ENCODE results near the gene HMGB2. TPM values are rescaled to one million over a fixed set of nuclear protein-coding genes. Genes with fewer than 3 reads are reported as not detected.

The HMGB2 gene
- total and polyA plus RNA-seq, 2 experiments from 2014 or later = 103 to 593 TPM

GRCh38 chr4:173374588-173374987 lies 40.4 kb upstream of the HMGB2 start:
- Histone ChIP-seq H3K36me3 (ENCODE audit: insufficient read depth) (no peaks in the 10 kb centered on the region), H3K27me3 (ENCODE audit: insufficient read depth) (peaks cover 17% of the 10 kb centered on the region; the same call in 1 of the 2 replicates), H3F3A (replicated peaks; ENCODE audit: low read depth) (0 out of 2 replicates have a peak, but pooled peaks cover 2% of the 10 kb centered on the region), H3K4me1 (ENCODE audit: insufficient read depth) (peaks cover 21% of the 10 kb centered on the region), H2AFZ (no peak overlapping the region), H3K9me2 (ENCODE audit: insufficient read depth) (no peaks in the 10 kb centered on the region), H3K79me2 (replicated peaks; ENCODE audit: insufficient read depth) (peaks cover 13% of the 10 kb centered on the region), H4K20me1 (replicated peaks; ENCODE audit: insufficient read depth) (no peaks in the 10 kb centered on the region), H3K27ac (ENCODE audit: low read depth) (no peak overlapping the region), H3K4me2 (no peak overlapping the region), H3K4me3 (no peak overlapping the region)
- Mint-ChIP-seq H3K27me3 (ENCODE audit: insufficient read depth, low read depth, poor library complexity) (peaks cover 16% of the 10 kb centered on the region), H3K27ac (no peak overlapping the region), H3K4me1 (peaks cover 13% of the 10 kb centered on the region; the same call in 2 of the 3 replicates), H3K36me3 (ENCODE audit: low read depth) (peaks cover 6% of the 10 kb centered on the region; the same call in 1 of the 3 replicates), H3K9me3 (no peaks in the 10 kb centered on the region), H3K4me3 (no peak overlapping the region)
- ATAC-seq = no peak
- no peak for TF ChIP-seq EZH2phosphoT487 (IDR thresholded peaks at IDR 0.05; ENCODE audit: unreplicated experiment)
- TF ChIP-seq ETS1 (IDR thresholded peaks at IDR 0.05) = no peak
- TF ChIP-seq ZNF114 (CRISPR knock-in tag; IDR thresholded peaks at IDR 0.05) = no peak
- TF ChIP-seq CTCF (conservative IDR thresholded peaks at IDR 0.05; ENCODE audit: low read depth in 2 of 2) = no peak
- no peak for TF ChIP-seq ZNF331 (CRISPR knock-in tag; IDR thresholded peaks at IDR 0.05; ENCODE audit: low read depth)
- no peak for TF ChIP-seq JUNB (IDR thresholded peaks at IDR 0.05; ENCODE audit: unreplicated experiment)
- no peak for TF ChIP-seq REST (IDR thresholded peaks at IDR 0.05; ENCODE audit: unreplicated experiment)
- no peak for TF ChIP-seq POLR2AphosphoS5 (IDR thresholded peaks at IDR 0.05; ENCODE audit: low read depth)
- no peak for TF ChIP-seq NANOG (IDR thresholded peaks at IDR 0.05; ENCODE audit: borderline replicate concordance)
- TF ChIP-seq EZH2 (IDR thresholded peaks at IDR 0.05; ENCODE audit: low read depth, unreplicated experiment) = no peak
- TF ChIP-seq ZNF462 (CRISPR knock-in tag; IDR thresholded peaks at IDR 0.05) = no peak
- TF ChIP-seq CREB1 (CRISPR knock-in tag; IDR thresholded peaks at IDR 0.05; ENCODE audit: low read depth) = no peak
- TF ChIP-seq STAT1 (IDR thresholded peaks at IDR 0.05; ENCODE audit: unreplicated experiment) = no peak
- DNase-seq (ENCODE audit: low spot score) = no peak

All from GM23338 (cell line).